Stomach (tissue), 4 donors: ENCODE results near the gene PTPRD.

Experiments used
- POLR2AphosphoS5 ChIP-seq, 3 donors: sonication (generic); formaldehyde crosslinking; IDR thresholded peaks; one replicate each; pipeline ENCODE4 v1.6.1; 2016; ENCODE audit warnings: antibody characterized with exemption in 3 of 3
- TF ChIP-seq, protein P1 (sequence below), 7 experiments: fragments of 450-650 bp in 4 of 7; fragments of 200-600 bp in 3 of 7; sonication (generic) in 3 of 7; IDR thresholded peaks; one replicate each; pipeline ENCODE4 v1.5.1; 2016 to 2019; ENCODE audit warnings: antibody characterized with exemption in 7 of 7, control low read depth in 2 of 7, mild to moderate bottlenecking in 1 of 7

DNA sequence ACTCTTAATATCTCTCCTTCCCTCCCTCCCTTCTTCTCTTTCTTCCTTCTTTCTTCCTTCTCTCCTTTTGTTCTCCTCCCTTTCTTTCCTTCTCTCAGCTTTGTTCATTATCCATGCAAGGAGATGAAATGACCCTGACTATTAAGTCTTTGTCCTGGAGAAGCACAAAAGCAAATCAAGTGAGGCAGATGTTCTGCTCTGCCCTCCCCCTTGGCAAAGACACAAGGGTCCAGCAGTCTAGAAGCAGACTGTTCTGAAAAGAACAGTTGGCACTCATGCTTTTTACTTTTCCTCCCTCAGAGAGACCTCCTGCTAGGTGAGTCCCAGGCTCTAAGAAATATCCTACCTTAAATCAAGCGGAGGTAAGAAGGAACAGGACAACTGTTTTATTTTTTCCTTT is 1745.7 kb downstream of the PTPRD start:
- TF ChIP-seq POLR2AphosphoS5 (IDR thresholded peaks at IDR 0.05), result no peak
- TF ChIP-seq, protein P1, sequence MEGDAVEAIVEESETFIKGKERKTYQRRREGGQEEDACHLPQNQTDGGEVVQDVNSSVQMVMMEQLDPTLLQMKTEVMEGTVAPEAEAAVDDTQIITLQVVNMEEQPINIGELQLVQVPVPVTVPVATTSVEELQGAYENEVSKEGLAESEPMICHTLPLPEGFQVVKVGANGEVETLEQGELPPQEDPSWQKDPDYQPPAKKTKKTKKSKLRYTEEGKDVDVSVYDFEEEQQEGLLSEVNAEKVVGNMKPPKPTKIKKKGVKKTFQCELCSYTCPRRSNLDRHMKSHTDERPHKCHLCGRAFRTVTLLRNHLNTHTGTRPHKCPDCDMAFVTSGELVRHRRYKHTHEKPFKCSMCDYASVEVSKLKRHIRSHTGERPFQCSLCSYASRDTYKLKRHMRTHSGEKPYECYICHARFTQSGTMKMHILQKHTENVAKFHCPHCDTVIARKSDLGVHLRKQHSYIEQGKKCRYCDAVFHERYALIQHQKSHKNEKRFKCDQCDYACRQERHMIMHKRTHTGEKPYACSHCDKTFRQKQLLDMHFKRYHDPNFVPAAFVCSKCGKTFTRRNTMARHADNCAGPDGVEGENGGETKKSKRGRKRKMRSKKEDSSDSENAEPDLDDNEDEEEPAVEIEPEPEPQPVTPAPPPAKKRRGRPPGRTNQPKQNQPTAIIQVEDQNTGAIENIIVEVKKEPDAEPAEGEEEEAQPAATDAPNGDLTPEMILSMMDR (IDR thresholded peaks at IDR 0.05), result no peak
